Activated CD4-positive, alpha-beta T cell treated with anti-CD3 and anti-CD28 coated beads, Interleukin-2, amount 50 U/mL, for 48 hours (primary cell): ENCODE results near the gene RAPGEF4.

Experiments
- DNase-seq, 2 experiments: peaks; one replicate each; pipeline ENCODE4 v3.0.0-alpha.2; 2020

Gene RAPGEF4

DNA sequence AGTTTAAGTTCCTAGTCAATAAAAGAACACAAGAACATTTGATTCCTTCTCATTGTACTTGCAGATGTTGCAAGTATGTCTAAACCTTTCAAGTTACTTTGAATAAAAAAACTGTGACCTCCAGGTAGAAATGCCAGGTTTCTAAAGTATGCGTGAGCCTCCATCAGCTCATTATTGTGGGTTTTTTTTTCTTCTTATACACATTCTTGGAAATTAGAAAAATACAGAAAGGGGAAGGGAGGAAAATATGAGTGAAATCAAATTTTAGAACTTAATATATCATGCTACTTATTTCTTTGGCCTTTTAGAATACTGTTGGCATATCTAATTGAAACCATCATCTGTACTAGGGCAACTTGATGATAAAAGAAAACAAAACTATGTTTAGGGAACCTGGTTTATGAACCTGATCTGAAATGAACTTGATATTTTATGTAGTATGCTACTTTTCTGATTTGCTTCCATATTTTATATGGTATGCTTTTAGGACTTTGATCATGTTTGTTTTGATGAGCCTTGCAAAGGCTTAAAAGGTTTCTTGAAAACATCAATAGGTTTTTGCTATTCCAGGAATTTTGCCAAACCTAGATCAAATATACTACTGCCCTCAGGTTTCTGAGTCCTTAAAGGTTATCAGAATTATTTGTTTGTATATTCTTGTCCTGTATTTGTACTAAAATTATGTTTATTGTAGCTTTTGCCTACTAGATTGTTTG lies 209.3 kb downstream of the RAPGEF4 start:
- no peak for DNase-seq

DNA sequence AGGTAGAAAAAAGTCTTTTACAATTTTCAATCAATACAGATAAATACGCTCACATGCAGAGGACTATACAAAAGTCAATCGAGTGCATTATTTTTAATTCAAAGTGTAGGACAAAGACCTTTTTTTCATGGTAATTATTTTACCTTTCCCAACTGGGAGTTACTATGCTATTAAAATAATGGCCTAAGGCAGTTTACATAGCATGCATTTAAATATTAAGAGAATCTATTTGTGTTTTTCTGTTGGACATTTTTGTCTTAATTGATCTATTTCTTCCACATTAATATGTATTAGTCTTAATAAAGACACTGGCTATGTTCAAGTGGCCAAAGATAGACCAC lies 209.8 kb downstream of the RAPGEF4 start:
- no peak for DNase-seq

DNA sequence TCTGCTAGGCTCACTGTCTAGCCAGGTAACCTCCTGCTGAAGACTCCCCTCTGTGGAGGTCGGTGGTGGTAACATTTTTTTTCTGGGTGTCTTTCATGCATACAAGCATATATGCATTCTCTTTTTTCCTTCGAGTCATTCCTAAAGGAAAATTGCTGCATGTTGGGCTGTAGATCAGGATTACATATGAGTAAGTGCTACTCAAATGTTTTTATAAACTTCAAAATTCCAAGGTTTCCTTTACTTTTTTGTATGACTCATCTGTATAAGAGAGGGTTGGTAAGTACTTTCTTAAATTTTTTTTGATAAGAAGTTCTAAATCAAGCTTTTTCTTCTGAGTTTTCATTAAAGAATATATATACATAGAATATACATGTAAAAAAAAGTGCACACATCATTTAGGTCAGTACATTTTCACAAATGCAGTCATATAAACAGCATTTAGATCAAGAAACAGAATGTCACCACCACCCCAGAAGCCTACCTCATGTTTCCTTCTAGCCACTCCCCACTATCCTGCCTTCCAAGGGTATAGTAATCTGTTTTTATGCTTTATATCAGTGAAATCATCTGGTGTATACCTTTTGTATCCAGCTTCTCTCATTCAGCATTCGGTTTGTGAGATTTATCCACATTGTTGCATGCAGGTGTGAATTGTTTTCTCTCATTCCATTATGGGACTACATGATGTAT lies 212.0 kb downstream of the RAPGEF4 start:
- DNase-seq, result no peak

DNA sequence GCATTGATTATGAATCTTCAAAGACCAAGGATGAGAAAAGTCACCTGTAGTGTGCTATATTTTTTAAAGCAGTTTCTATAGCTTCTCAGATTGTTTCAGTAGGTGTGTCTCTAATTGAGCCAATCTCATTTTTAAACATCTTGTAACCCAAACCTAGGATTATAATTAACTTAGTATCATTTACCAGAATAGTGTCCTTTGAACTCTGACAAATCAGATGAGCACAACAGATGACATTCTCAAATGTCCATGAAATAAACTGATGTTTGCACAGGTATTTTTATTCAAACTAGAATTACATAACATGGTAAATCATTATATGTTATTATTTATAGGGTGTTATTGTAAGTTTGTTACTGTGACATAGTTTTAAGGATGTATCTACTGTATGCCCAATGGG lies 213.9 kb downstream of the RAPGEF4 start:
- DNase-seq, result no peak

DNA sequence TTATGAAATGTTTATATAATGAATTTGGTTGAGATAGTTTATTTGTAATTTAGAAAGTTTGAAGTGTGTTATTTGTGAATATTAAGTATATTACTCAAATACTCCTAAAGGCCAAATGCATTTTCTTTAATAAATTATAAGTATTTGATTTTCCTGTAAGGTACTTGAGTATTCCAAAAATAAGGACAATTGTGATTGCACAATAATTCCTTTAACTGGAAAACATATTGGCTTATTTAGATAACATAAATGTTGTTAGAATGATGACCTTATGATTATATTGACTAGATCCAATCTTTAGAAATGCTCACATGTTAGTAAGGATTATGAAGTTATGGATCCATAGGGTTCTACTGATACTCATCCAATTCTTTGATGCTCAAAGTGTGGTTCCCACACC lies 214.9 kb downstream of the RAPGEF4 start:
- DNase-seq, result no peak

DNA sequence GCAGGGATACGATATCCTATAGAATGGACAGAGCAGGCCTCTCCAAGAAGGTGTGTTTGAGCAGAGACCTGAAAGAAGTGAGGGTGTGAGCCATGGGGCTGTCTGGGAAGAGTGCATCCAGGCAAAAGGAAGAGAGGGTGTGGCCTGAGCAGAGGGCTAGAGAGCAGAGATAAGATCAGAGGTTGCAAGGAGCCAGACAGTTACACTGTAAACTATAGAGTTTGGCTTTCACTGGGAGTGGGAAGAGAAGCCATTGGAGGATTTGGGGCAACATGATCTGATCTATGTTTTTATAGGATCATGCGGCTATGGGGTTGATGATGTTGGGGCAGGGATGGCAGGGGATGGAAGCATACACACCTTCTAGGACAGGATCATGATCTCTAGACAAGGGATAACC lies 215.9 kb downstream of the RAPGEF4 start:
- DNase-seq, result no peak

DNA sequence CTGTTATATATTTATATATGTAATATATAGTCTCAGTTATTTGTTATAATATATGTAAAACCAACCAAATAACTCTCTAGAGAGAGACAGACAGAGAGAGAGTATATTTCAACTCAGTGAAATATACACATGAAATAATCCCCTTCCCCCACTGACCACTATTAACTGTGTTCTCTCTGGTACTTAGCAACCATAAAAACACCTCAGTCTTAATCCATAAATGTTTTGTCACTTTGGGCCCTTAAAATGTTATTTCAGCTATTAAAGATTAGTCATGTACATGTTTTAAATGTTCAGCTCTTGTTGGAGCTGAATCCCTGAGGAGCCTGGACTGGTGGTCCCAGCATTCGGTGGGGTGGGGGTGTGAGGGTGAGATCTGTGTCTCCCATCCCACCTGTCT lies 217.8 kb downstream of the RAPGEF4 start:
- no peak for DNase-seq

DNA sequence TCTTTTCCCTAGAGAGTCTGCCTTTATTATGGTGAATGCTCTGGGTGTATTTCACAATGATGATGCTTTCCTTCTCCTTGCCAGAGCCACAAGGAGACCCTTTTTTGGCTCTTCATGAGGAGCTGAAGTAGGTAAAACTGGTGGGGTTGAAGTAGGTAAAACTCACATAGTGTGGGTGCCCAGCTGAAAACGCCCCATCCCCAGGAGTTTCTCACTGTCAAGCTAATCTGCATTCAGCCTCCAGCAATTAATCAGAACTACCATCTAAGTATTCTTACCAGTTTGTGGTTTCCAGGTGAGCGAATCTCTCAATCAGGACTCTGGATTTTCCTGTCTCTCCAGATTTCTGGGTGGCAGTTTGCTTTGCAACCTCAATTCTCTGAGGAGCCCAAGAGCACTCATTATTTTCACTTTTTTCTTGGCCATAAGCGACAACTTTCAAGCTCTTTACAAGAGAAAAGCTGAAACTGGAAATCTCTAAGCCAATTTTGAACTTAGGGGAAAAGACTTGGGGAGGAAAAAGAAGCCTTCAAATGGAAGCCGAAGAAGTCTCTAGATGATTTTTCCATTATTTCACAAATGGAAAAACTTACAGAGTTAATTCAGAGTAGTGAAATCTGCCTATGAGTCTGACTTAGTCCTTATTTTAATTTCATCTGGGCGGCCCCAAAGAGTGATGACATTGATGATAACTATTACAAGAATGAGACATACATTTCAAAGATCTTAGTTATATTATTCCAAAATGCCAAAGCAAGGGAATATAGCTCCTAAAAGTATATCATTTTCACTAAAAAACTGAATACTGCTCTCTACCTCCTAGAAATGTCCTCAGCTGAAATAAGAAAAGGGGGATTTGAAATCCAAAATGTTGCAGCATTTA lies 218.6 kb downstream of the RAPGEF4 start:
- no peak for DNase-seq

DNA sequence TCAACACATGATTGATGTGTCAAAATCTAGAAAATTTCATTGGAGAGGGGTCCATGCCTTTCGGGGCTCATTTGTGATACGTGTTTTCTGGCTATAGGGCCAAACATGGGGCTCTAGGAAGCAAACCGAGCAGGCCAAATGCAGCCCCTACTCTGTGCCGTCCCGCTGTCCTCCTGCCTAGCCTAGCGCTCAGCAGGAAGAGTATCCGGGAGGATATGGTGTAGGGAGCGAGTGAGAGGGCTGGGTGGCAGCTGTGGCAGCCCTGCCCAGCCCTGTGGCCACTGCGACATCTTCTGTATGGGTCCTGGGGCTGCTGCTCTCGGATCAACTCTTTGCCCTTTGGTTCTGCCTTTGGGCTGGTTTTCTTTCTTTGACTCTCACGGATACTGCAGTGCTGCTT lies 219.9 kb downstream of the RAPGEF4 start:
- DNase-seq, result no peak

DNA sequence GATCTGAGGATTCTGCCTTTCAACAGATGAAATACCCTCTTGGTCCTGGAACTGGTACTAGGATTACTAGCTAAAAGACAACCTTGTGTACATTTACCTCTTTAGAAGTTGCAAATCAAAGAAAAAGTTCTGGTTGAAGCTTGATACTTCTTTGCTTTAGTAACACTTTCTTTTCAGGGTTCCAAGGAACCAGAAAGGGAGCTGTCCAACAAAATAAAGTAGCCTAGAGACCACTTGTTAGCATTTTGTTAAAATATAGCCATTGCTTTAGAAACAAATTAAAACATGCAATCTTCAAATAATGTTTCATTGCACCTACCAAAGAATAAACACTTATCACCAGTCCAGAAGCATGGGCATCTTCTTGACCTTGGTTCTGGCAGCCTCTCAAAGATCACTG lies 222.1 kb downstream of the RAPGEF4 start:
- DNase-seq, result no peak

DNA sequence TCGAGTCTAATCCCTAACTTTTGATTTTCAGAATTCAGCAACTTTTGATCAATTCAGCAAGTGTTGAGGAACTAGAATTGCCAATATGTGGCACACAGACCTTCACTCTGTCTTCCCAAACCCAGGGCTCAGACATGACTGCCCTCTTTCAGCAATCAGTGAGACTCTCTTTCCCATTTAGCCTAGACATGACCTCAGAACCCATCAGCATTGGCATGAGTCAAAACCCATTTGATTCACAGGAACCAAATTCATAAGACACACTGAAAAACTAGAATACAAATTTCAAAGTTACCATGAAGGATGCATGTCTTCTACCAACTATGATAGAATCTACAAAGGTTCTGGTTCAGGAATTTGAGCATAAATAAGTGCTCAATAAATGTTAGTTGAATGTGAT lies 226.4 kb downstream of the RAPGEF4 start:
- no peak for DNase-seq

DNA sequence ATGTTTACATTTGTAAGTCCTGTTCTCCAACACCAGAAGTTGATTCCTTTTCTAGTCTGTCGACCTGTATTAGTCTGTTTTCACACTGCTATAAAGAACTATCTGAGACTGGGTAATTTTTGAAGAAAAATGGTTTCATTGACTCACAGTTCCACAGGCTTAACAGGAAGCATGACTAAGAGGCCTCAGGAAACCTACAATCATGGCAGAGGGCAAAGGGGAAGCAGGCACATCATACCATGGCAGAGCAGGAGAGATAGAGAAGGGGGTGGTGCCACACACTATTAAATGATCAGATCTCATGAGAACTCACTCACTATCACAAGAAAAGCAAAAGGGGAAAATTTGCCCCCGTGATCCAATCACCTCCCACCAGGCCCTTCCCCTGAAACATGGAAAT lies 227.2 kb downstream of the RAPGEF4 start:
- DNase-seq, result peak in 1 of 2 experiments; percentile 16

DNA sequence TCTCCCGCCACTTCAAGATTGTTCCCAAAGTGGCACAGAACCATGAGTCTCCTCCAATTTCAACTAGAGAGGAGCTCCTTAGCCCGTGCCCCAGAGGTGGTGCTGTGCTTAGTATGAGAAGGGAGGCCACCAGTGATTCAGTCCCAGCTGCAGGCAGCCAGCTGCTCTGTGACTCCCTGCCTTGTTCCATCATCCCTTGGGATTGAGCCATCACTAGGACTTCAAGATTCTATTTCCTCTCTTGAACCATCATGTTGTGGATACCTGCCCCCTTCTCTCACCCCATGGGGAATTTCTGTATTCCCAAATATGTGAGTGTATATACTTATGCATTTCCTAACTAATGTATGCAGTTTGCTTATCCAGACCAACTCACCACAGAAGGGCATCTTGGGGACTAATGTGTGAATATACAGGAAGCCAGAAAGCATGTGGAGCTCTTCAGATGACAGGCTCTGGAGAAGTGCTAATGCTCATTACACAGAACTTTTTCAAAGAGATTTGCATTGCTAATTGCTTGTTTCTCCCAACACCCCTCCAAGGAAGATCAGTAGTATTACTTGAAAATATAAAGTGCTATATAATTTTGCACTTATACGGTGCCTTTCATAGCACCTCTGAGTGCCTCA lies 229.0 kb downstream of the RAPGEF4 start:
- DNase-seq, result no peak

DNA sequence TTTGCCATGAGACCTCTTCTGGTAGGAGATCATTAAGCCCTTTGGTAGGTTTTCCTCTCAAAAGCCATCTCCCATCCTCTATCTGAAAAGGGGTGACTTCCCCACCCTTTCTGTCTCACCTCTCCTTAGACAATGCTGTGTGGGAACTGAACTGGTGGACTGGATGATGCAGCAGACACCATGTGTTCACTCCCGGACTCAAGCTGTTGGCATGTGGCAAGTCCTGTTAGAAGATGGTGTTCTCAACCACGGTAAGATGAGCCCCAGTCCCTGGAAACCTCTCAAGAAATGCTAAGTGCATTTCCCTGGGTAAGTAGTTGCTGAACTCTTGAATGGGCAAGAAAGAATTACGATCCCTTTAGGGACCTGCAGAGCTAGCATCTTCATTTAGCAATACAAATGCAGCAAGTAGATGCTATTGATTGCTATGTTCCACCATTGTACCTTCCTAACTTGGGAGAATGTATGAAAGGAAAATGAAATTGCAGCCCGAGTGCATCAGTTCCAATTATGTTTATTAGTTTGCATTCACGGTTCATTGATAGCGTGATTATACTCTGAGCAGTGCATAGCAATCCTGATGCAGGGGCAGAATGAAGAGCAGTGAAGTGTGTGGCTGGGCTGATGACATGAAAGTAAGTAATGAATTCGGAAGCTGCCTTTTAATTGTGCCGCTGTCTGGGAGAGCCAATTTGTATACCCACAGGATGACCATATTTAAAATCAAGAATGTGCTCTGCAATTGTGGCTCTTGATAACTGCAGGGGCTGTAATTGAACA lies 230.0 kb downstream of the RAPGEF4 start:
- no peak for DNase-seq

DNA sequence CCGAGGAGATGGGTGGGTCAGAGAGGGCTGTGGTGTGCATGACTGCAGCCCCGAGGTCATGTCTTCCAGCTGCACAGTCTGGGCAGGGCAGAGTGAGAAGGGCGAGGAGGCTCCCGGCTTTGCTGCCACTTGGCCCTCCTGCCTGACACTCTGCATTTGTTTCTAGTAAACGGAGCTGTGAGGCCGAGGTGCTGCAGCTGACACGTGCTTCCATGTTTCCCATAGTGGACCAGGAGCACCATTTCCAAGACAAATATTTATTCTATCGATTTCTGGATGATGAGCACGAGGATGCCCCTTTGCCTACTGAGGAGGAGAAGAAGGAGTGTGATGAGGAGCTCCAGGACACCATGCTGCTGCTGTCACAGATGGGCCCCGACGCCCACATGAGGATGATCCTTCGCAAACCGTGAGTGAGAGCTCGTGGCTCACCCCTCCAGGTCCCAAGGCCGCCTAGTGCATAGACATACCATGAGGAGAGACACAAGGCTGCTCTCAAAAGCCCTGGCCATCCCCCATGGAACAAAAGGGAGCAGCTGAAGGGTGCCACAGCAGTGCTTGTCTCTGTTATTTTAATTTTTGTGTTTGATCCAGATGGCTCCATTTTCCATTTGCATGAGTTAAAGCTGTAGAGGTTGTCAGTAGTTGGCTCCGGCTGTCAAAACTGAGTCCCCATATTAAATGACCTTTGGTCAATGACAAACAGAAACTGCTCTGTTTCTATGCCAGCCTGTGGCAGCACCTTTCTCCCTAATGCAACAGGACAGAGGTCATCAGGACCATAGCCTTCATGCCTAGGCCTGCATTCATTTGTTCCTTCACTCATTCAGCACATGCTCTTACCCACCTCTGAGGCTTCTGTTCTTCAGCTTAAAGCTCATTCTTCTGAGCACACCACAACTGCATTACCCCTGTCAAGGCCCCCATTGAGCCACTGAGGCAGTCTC lies 231.7 kb downstream of the RAPGEF4 start:
- no peak for DNase-seq

DNA sequence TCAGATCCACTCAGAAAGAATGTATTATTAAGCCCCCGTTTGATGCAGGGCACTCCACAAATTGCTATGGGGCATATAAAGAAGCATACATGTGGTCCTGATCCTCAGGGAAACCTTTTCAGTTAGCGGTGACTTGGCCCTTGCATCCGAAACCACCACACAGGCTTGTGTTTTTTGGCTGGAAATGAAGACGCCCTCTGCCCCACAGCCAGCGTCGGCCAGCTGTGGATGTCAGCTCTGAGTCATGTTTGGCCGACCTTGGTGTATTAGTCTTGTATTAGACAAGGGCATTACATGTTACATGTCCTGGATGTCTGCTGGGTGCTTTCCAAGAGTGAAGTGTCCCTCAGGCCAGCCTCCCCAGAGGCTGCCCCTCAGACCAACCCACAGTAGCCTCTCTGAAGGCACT lies 232.4 kb downstream of the RAPGEF4 start:
- no peak for DNase-seq

DNA sequence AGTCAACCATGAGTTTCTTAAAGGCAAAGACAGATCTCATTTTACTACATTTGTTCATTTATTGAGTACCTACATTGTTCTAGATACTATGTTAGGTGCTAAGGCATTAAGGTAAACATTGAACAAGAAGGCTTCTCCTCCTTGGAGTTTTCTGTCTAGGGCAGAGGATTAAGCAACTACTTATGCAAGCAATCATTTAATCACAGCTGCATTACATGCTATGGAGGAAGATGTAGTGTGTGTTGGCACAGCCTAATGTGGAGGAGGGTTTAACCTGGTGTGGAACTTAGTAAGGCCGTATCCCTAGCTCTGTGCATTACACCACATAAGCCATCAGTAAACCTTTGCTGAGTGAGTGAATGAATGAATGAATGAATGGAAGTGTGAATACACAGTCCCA lies 233.5 kb downstream of the RAPGEF4 start:
- no peak for DNase-seq

DNA sequence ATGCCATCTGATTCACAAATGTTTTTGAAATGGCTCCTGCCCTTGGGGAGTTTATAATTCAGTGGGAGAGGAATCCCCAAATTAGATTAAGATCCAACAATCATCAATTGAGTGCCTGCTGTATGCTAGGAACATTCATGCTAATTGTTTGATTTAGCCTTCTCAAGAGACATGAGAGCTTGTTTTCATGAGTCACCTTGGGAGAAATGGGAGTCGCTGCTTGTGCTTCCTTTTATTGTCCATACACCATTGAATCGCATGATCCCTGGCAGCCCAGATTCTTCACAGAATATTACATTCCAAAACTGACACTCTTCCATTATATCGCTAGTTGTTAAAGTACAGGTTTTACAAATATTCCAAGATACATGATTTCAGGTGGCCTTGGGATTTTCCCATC lies 234.0 kb downstream of the RAPGEF4 start:
- DNase-seq, result no peak

DNA sequence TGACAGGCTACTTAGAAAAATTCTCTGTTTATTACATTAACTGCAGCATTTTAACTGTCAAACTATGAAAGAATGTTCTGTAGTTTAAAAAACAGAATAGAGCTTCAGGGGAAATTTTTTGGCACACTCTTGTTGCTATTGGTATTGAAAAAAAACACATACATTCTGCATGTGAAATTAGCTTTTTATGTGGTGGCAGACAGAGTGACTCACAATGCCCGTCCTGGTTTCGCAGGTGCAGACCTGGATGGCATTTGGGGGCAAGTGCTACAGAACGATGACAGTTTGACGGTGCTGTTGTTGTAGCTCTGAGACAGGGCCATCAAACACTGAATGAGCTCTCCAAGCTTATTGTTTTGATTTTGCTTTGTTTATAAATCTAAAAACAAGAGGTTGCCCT lies 235.0 kb downstream of the RAPGEF4 start:
- DNase-seq, result peak; percentile 19 to 35

DNA sequence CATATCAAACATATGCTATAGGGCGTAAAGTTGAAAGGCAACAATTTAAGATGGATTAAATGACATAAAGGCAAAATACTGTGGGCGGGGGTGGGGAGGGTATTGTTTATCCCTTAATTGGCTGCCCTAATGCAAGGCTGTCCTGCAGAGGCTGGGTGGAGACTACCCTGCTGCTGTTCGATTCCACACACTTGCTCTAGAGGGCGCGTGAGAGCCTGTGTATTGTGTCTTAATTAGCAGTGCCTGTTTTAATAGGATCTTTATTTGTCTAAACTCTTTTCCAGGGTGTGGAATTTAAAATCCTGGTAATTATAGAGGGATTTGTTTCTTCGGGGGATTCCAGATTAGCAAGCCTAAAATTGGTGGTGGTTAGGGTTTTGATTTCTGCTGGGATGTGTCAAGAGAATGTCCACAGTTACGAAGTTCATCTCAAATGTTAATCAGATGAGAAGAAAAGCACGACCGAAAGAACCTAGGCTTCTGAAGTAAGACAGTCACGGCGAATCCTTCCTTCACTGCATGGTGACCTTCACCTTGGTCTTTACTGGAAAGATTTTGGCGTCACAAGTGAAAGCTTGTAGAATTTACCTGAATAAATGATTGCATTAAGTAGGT lies 236.5 kb downstream of the RAPGEF4 start:
- peak; percentile 47 to 62 for DNase-seq

DNA sequence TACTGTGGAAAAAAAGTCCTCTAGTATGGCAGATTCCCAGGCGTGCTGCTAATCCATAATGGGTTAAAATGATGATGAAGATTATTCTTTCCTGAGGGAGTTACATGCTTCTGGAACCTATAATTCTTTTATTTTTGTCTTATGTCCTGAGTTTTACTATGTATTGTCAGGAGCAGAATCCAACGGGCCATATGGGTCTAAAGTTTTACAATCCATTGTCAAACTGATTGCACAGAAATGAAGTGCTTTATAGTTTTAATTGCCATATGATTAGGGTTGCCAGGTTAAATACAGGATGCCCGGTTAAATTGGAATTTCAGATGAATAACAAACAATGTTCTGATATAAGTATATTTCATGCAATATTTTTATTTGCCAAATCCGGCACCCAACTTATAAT lies 239.1 kb downstream of the RAPGEF4 start:
- DNase-seq, result no peak
